Upper lobe of right lung (tissue), 1 donor: ENCODE data around the gene BHLHE23. TPM values are rescaled to one million over a fixed set of nuclear protein-coding genes. Genes with fewer than 3 reads are reported as not detected.

Source experiments
- ATAC-seq: fragments of 200-7000 bp; cut with Tn5 transposase; one replicate; pipeline ENCODE4 v1.9.1; 2020; ENCODE audit warnings: mild to moderate bottlenecking, moderate library complexity
- DNase-seq: peaks from one replicate; pipeline ENCODE4 v3.0.0-alpha.2; 2020
- H3K27ac ChIP-seq: fragments of 200-600 bp; one replicate; pipeline ENCODE4 v1.8.0; 2022
- H3K27me3 ChIP-seq: fragments of 200-600 bp; one replicate; pipeline ENCODE4 v1.8.0; 2022; ENCODE audit warnings: mild to moderate bottlenecking
- H3K36me3 ChIP-seq: fragments of 200-600 bp; one replicate; pipeline ENCODE4 v1.8.0; 2022
- H3K4me1 ChIP-seq: fragments of 200-600 bp; one replicate; pipeline ENCODE4 v1.8.0; 2022
- H3K4me3 ChIP-seq: fragments of 200-600 bp; one replicate; pipeline ENCODE4 v1.8.0; 2022; ENCODE audit warnings: mild to moderate bottlenecking
- H3K9me3 ChIP-seq: fragments of 200-600 bp; one replicate; pipeline ENCODE4 v1.8.0; 2022
- intact Hi-C: fragments of 100-400 bp; cut with DNase I; formaldehyde crosslinking; loops from one replicate; pipeline ENCODE4 v1.11.0; 2022
- total RNA-seq: library from RNA; stranded (reverse); fragmentation: NEBNext Ultra II Directional; extraction: Animal tissue kit (Norgen Biotek cat#: 25700); gene quantifications from one replicate; pipeline ENCODE4 v1.2.1, GENCODE V29; 2021
- TF ChIP-seq, protein P1 (sequence below): fragments of 200-600 bp; IDR thresholded peaks from one replicate; pipeline ENCODE4 v1.8.0; 2022; ENCODE audit warnings: antibody characterized with exemption
- donor health status: DM: no; HTN: yes; CAD: no; lungs with severe emphysema.

Gene BHLHE23
- total RNA-seq, 1 donor from 2014 or later = not detected

DNA sequence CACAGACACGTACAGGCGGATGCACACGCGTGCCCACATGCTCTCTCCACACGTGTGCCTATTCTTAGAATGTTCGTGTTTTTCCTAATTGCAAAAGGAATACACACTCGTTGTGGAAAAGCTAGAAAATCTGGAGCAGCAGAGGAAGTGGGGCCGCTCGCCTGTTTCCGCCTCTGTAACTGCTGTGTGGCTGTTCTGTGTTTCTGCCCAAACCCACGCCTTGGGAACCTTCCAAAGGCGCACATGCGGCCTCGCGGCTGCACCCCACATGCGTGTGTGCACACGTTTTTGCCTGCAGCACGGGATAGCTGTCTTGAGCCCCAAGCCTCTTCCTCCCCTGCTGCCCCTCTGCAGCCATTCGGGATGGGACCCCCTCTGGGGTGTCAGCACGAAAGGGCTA, 42.1 kb downstream of the BHLHE23 start:
- DNase-seq (no peak), ATAC-seq (no peak)
- Histone ChIP-seq H3K4me3 (no peak overlapping the region), H3K36me3 (no peaks in the 10 kb centered on the region), H3K27ac (no peak overlapping the region), H3K9me3 (no peaks in the 10 kb centered on the region), H3K27me3 (peaks cover 2% of the 10 kb centered on the region), H3K4me1 (no peaks in the 10 kb centered on the region)
- TF ChIP-seq, protein P1, sequence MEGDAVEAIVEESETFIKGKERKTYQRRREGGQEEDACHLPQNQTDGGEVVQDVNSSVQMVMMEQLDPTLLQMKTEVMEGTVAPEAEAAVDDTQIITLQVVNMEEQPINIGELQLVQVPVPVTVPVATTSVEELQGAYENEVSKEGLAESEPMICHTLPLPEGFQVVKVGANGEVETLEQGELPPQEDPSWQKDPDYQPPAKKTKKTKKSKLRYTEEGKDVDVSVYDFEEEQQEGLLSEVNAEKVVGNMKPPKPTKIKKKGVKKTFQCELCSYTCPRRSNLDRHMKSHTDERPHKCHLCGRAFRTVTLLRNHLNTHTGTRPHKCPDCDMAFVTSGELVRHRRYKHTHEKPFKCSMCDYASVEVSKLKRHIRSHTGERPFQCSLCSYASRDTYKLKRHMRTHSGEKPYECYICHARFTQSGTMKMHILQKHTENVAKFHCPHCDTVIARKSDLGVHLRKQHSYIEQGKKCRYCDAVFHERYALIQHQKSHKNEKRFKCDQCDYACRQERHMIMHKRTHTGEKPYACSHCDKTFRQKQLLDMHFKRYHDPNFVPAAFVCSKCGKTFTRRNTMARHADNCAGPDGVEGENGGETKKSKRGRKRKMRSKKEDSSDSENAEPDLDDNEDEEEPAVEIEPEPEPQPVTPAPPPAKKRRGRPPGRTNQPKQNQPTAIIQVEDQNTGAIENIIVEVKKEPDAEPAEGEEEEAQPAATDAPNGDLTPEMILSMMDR = no peak
- intact Hi-C loops = no loop called here

DNA sequence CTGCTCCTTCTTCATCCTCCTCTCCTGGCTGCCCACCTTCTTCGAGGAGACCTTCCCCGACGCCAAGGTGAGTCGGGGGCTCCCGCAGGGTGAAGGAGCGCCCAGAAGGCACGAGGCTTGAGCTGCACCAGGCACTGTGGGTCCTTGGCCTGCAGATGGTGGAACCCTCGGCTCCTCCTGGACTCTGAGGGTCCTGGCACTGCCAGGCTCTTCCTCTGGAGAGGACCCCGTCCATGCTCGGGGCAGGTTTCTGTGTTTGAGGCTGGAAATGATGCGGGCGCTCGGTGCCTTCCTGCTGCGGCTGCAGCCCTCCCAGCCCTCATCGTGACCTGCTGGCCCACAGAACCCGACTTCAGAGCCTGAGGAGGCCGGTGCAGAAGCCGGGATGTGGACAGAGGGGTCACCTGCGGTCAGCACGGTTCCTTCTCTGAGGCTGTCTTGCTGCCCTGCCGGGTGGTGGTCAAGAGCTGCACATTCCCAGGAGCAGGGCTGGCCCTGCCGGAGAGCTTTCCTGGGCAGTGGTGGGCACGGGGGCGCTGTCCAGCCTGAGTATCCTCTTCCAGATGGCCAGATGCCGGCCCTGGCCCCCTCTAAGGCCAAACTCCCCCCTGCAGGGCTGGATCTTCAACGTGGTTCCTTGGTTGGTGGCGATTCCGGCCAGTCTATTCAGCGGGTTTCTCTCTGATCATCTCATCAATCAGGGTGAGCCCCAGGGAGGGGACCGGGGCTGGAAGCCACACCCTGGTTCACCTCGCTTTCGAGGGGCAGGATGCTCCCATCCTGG, 43.0 kb downstream of the BHLHE23 start:
- ATAC-seq = no peak
- TF ChIP-seq, protein P1 = no peak

DNA sequence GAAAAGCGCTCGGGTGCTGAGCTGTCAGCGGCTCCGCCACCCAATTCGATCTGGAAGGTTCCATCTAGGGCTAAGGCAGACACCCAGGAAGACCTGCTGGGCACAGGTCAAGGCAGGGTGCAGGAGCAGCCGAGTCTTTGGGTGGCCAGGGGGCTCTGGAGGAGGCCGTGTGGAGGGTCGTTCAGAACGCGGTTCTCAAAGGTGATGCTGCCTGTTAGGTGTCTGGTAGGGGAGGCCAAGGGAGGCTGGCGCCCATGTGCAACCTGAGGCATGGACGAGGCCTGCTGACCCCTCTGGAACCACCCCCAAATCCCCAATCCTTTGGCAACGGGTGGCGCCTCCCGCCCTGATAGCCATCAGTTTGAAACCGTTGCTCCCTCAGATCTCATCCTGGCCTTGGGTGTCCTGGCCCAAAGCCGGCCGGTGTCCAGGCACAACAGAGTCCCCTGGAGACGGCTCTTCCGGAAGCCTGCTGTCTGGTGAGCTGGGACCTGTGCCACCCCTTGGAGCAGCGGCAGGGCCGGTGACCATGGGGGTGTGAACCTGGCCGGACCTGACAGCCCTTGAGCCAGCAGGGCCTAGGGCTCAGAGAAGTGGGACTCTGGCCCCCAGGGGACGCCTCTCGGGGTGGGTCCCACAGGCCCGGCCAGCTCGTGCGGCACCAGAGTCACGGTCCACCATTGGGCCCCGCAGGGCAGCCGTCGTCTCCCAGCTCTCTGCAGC, 43.7 kb downstream of the BHLHE23 start:
- no peak for DNase-seq
- no peak overlapping the region for H3K27ac ChIP-seq
- TF ChIP-seq, protein P1 = no peak
- intact Hi-C loops = no loop called here
- ATAC-seq = no peak
- no peaks in the 10 kb centered on the region for H3K9me3 ChIP-seq
- no peaks in the 10 kb centered on the region for H3K27me3 ChIP-seq
- H3K4me3 ChIP-seq = no peak overlapping the region
- no peaks in the 10 kb centered on the region for H3K4me1 ChIP-seq
- no peaks in the 10 kb centered on the region for H3K36me3 ChIP-seq

More for the DNA sequence above, 43.0 kb downstream of the BHLHE23 start:
- no peak overlapping the region for H3K4me3 ChIP-seq
- no peak for DNase-seq
- H3K36me3 ChIP-seq = no peaks in the 10 kb centered on the region
- H3K9me3 ChIP-seq = no peaks in the 10 kb centered on the region
- intact Hi-C loops = no loop called here
- no peaks in the 10 kb centered on the region for H3K27me3 ChIP-seq
- no peak overlapping the region for H3K27ac ChIP-seq
- no peaks in the 10 kb centered on the region for H3K4me1 ChIP-seq

- intact Hi-C loops = no loop called here
- no peak overlapping the region for H3K27ac ChIP-seq
- no peak for ATAC-seq
- no peaks in the 10 kb centered on the region for H3K9me3 ChIP-seq
- no peaks in the 10 kb centered on the region for H3K4me1 ChIP-seq
- TF ChIP-seq, protein P1 = no peak
- H3K27me3 ChIP-seq = no peaks in the 10 kb centered on the region
- H3K4me3 ChIP-seq = no peak overlapping the region
- H3K36me3 ChIP-seq = no peaks in the 10 kb centered on the region
- DNase-seq = no peak
These were observed 44.4 kb downstream of the BHLHE23 start for GRCh38 chr20:62962221-62962879.

DNA sequence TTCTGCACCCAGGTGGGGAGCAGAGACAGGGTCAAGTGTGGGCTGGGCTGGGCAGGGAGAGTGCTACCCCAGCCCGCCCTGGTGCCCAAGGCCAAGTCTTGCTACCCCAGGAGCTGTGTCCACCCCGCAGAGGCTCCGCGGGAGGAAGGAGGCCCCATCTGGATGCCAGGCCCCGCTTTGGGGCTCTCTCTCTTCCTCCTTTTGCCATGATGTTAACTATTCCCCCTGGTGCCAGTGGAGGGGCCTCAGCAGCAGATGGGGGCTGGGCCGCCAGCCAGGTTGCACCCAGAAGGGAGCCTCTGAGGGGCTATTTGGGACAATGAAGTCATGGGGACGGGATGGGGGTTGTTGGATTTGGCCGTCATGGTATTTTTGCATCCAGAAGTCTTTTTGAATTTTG, 45.0 kb downstream of the BHLHE23 start:
- Histone ChIP-seq H3K4me1 (no peaks in the 10 kb centered on the region), H3K4me3 (no peak overlapping the region), H3K27ac (no peak overlapping the region), H3K9me3 (no peaks in the 10 kb centered on the region), H3K36me3 (no peaks in the 10 kb centered on the region), H3K27me3 (no peaks in the 10 kb centered on the region)
- intact Hi-C loops = no loop called here
- ATAC-seq (no peak), DNase-seq (no peak)
- TF ChIP-seq, protein P1 = no peak
